GM12874 (cell line): Measurements from ENCODE around the gene FAM50B.

Experiments used
- CTCF ChIP-seq: IDR thresholded peaks from 2 replicates; pipeline ENCODE4 v1.5.1; 2011; ENCODE audit warnings: low read depth, mild to moderate bottlenecking, control low read depth, low read length, moderate library complexity; ENCODE audit not compliant: insufficient read depth

The FAM50B gene

GRCh38 chr6:3879194-3879952 lies 30.2 kb downstream of the FAM50B start:
- no peak for TF ChIP-seq CTCF

GRCh38 chr6:3881711-3882421 lies 32.7 kb downstream of the FAM50B start:
- no peak for TF ChIP-seq CTCF

GRCh38 chr6:3882431-3882830 lies 33.3 kb downstream of the FAM50B start:
- no peak for TF ChIP-seq CTCF

GRCh38 chr6:3882866-3883265 lies 33.7 kb downstream of the FAM50B start:
- TF ChIP-seq CTCF: no peak

- no peak for TF ChIP-seq CTCF
These were observed 35.0 kb downstream of the FAM50B start for GRCh38 chr6:3884007-3884745.

- TF ChIP-seq CTCF: no peak
These were observed 36.3 kb downstream of the FAM50B start for GRCh38 chr6:3885262-3886036.
